GM19372 (cell line): ENCODE measurements around the gene TRIOBP.

Experiments
- ATAC-seq: cut with Tn5 transposase; IDR thresholded peaks from one replicate; pipeline ENCODE4 v1.9.1; 2021; ENCODE audit warnings: mild to moderate bottlenecking, low read depth, moderate library complexity; ENCODE audit not compliant: unreplicated experiment

Gene TRIOBP

GRCh38 chr22:37817705-37818408, 121.0 kb downstream of the TRIOBP start:
- ATAC-seq: no peak

DNA sequence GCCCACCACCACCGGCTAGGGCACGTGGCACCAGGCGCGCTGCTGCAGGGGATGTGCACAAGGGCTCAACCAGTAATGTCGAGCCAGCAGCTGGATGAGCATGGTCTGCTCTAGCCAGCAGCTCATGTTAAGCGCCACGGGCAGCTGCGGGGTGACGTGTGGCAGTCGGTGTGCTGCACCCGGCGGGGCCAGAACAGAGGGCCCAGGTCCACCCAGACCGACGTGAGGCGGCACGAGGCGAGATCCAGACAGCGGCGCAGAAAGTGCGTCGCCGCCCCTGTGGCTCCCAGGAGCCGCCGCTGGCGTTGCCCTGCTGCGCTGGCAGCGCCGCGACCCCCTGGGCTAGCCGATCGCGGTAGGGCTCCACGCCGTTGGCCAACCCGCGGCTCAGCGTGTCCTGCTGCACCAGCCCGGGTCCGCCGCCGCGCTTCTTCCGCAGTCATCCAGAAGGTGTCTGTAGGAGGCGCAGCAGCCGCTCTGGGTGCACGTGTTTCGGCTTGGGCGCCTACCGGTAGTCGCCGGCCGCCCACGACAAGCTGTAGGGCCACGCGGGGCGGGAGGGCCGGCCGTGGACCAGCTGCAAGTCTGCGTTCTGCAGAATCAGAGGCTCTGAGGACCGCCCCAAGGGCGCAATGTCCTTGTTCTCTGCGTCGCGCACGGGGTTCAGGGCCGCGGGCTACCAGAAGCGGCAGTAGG, 121.7 kb downstream of the TRIOBP start:
- ATAC-seq: no peak

DNA sequence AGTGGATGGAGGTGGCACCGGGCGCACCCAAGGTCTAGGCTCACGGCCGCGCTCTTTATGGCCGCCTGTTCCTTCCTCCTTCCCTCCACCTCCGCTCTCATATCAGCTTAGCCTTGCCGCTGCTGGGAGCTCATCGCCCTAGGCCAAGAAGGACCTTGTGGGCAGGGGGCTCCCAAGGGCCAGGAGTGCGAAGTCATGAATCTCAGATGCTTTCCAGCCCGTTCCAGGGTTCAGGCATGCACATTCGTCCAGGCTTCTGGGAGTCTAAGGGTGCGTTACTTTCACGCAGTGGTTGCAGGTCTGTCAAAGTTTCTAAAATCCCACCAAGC, 122.2 kb downstream of the TRIOBP start:
- ATAC-seq: no peak

DNA sequence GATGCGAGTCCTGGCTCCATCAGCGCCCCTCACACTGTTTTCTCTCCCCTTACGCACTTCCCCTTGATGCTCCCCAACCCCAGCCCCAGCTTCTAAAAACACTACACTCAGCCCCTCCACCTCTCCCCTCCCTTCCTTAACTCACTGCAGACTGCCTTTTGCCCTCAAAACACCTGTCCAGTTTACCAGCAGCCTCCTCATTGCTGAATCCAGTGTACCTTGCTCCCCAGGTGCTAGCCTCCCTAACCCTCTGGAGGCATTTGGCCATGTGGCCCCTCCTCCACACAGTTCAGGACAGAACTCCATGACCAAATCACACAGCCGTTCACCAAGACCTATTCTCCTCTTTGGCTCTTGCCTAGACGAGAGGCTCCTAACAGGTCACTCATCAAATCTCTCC, 123.5 kb downstream of the TRIOBP start:
- ATAC-seq: no peak

- no peak for ATAC-seq
Observed at GRCh38 chr22:37822079-37822833, 125.4 kb downstream of the TRIOBP start.

- no peak for ATAC-seq
Observed at GRCh38 chr22:37823134-37823985, 126.5 kb downstream of the TRIOBP start, which contains the start of gene GALR3. GALR3 (plus strand) TSS chr22:37823382; CDS start chr22:37823407, 25 bp downstream.

DNA sequence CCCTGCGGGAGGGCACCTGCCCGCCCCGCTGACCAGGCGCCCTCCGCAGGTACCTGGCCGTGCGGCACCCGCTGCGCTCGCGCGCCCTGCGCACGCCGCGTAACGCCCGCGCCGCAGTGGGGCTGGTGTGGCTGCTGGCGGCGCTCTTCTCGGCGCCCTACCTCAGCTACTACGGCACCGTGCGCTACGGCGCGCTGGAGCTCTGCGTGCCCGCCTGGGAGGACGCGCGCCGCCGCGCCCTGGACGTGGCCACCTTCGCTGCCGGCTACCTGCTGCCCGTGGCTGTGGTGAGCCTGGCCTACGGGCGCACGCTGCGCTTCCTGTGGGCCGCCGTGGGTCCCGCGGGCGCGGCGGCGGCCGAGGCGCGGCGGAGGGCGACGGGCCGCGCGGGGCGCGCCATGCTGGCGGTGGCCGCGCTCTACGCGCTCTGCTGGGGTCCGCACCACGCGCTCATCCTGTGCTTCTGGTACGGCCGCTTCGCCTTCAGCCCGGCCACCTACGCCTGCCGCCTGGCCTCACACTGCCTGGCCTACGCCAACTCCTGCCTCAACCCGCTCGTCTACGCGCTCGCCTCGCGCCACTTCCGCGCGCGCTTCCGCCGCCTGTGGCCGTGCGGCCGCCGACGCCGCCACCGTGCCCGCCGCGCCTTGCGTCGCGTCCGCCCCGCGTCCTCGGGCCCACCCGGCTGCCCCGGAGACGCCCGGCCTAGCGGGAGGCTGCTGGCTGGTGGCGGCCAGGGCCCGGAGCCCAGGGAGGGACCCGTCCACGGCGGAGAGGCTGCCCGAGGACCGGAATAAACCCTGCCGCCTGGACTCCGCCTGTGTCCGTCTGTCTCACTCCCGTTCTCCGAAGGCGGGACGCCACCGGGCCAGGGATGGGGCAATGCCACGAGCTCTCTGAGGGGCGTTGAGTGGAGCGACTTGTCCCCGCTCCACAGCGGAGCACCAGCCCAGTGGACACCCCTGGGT, 128.1 kb downstream of the TRIOBP start:
- ATAC-seq: no peak
